Activated naive CD8-positive, alpha-beta T cell treated with anti-CD3 and anti-CD28 coated beads, Interleukin-2, amount 50 U/mL, for 24 hours (primary cell): Measurements from ENCODE around the gene PTOV1.
A peak's percentile ranks its signal among the peaks of the same experiment; 100 is the strongest.

ENCODE experiments used
- ATAC-seq: fragments of 150-1000 bp; cut with Tn5 transposase; one replicate; pipeline ENCODE4 v1.10.0; 2021
- DNase-seq: peaks from one replicate; pipeline ENCODE4 v3.0.0; 2021
- H3K27ac Mint-ChIP-seq: one replicate; pipeline ENCODE4 v1.8.0; 2021; ENCODE audit warnings: mild to moderate bottlenecking, mixed read lengths
- H3K27me3 Mint-ChIP-seq: one replicate; pipeline ENCODE4 v1.8.0; 2021; ENCODE audit warnings: mixed read lengths
- H3K36me3 Mint-ChIP-seq: one replicate; pipeline ENCODE4 v1.8.0; 2021; ENCODE audit warnings: low read depth, mixed read lengths
- H3K4me1 Mint-ChIP-seq: one replicate; pipeline ENCODE4 v1.8.0; 2021; ENCODE audit warnings: mixed read lengths
- H3K4me3 Mint-ChIP-seq: one replicate; pipeline ENCODE4 v1.8.0; 2021; ENCODE audit warnings: mild to moderate bottlenecking, moderate library complexity, mixed read lengths
- H3K9me3 Mint-ChIP-seq: one replicate; pipeline ENCODE4 v1.8.0; 2021; ENCODE audit warnings: mixed read lengths

The PTOV1 gene

GRCh38 chr19:49906879-49907564 is 56.1 kb downstream of the PTOV1 start:
- Mint-ChIP-seq H3K27ac (peak overlapping the region; percentile 43), H3K36me3 (peaks cover 46% of the 10 kb centered on the region), H3K4me1 (peaks cover 66% of the 10 kb centered on the region), H3K9me3 (no peaks in the 10 kb centered on the region), H3K27me3 (no peaks in the 10 kb centered on the region), H3K4me3 (no peak overlapping the region)
- ATAC-seq, result no peak
- DNase-seq, result no peak

DNA sequence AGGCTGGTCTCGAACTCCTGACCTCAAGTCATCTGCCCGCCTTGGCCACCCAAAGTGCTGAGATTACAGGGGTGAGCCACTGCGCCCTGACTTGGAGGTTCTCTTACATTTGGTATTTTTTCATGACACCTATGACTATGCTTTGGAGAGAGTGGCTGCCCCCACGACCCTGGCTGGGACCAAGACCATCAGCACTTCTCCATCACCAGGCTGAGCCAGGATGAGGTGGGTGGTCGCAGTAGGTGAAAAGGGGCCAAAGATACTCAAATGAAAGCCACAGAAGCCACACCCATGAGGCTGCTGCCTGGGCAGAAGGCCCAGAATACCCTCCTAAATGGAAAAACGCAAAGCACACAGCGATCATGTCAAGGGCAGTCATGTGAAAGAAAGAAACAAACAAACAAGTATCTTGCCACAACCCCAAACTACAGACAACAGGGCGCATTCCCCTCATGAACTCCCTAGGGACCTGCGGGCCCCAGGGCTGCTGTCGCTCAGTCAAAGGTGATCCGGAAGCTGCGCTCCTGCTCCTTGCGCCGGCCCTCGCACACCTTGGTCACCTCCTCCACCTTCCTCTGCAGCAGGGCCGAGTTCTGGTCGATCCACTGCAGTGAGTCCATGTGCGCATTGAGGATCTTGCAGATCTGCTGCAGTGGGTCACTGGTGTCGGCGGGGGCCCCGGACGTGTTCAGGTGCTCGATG is 56.9 kb downstream of the PTOV1 start:
- ATAC-seq (no peak), DNase-seq (no peak)
- peaks cover 52% of the 10 kb centered on the region for H3K36me3 Mint-ChIP-seq
- H3K4me3 Mint-ChIP-seq, result no peak overlapping the region
- no peaks in the 10 kb centered on the region for H3K27me3 Mint-ChIP-seq
- H3K27ac Mint-ChIP-seq, result peak overlapping the region; percentile 43
- no peaks in the 10 kb centered on the region for H3K9me3 Mint-ChIP-seq
- peaks cover 69% of the 10 kb centered on the region for H3K4me1 Mint-ChIP-seq

GRCh38 chr19:49908480-49909420 is 57.8 kb downstream of the PTOV1 start:
- Mint-ChIP-seq H3K27ac (no peak overlapping the region), H3K36me3 (peaks cover 60% of the 10 kb centered on the region), H3K9me3 (no peaks in the 10 kb centered on the region), H3K4me1 (peaks cover 69% of the 10 kb centered on the region), H3K27me3 (no peaks in the 10 kb centered on the region), H3K4me3 (no peak overlapping the region)
- ATAC-seq (no peak), DNase-seq (no peak)

DNA sequence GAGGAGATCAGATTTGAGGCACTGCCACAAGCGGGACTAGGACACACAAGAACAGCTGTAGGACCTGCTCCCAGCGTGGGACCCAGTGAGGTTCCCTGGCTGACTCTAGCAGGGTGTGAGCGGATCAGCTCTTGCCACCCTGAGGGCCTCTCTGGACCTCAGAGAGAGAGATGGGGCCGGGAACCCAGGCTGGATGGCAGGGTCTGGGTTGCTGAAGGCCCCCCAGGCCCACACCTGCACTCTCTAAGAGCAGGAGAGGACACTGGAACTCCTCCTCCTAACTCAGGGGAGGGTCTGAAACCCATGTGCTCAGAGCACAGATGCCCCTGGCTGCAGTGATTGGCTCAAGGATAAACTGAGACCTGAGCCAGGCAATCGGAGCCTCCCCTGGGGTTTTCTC is 59.2 kb downstream of the PTOV1 start:
- Mint-ChIP-seq H3K27ac (no peak overlapping the region), H3K4me3 (no peak overlapping the region), H3K36me3 (peaks cover 72% of the 10 kb centered on the region), H3K27me3 (no peaks in the 10 kb centered on the region), H3K9me3 (no peaks in the 10 kb centered on the region), H3K4me1 (peaks cover 71% of the 10 kb centered on the region)
- no peak for ATAC-seq
- no peak for DNase-seq
